Liver (tissue), 9 donors: Measurements from ENCODE around the gene KLHDC2. TPM values are rescaled to one million over a fixed set of nuclear protein-coding genes. Genes with fewer than 3 reads are reported as not detected.

Experiments
- DNase-seq: peaks from one replicate; pipeline ENCODE4 v3.0.0-alpha.2; 2017; ENCODE audit warnings: low spot score
- H3K27ac ChIP-seq, 2 donors: one replicate each; pipeline ENCODE4 v1.7.0; 2013; ENCODE audit warnings: inconsistent platforms in 2 of 2, low read length in 2 of 2, control low read depth in 1 of 2, low read depth in 1 of 2, mild to moderate bottlenecking in 1 of 2
- H3K27me3 ChIP-seq, 4 donors: one replicate each; pipeline versions ENCODE4 v1.6.1 to v1.7.0; 2013; ENCODE audit warnings: low read length in 3 of 4, inconsistent platforms in 1 of 4, mild to moderate bottlenecking in 1 of 4, moderate library complexity in 1 of 4; ENCODE audit not compliant: control insufficient read depth in 4 of 4, insufficient read depth in 4 of 4
- H3K36me3 ChIP-seq, 4 donors: one replicate each; pipeline versions ENCODE4 v1.6.1 to v1.7.0; 2013; ENCODE audit warnings: low read length in 3 of 4, mild to moderate bottlenecking in 3 of 4, low read depth in 1 of 4, moderate library complexity in 1 of 4; ENCODE audit not compliant: control insufficient read depth in 4 of 4, insufficient read depth in 3 of 4
- H3K4me1 ChIP-seq, 4 donors: one replicate each; pipeline versions ENCODE4 v1.6.1 to v1.7.0; 2013; ENCODE audit warnings: low read length in 3 of 4, mild to moderate bottlenecking in 3 of 4, moderate library complexity in 1 of 4; ENCODE audit not compliant: control insufficient read depth in 4 of 4, insufficient read depth in 4 of 4
- H3K4me3 ChIP-seq, 3 donors: one replicate each; pipeline versions ENCODE4 v1.6.1 to v1.7.0; 2013; ENCODE audit warnings: low read length in 3 of 3, control low read depth in 1 of 3, low read depth in 1 of 3, mild to moderate bottlenecking in 1 of 3
- H3K9ac ChIP-seq, 2 donors: one replicate each; pipeline ENCODE4 v1.7.0; 2013; ENCODE audit warnings: low read length in 2 of 2, mild to moderate bottlenecking in 2 of 2, moderate library complexity in 2 of 2, control low read depth in 1 of 2, low read depth in 1 of 2
- H3K9me3 ChIP-seq, 4 donors: one replicate each; pipeline versions ENCODE4 v1.6.1 to v1.7.0; 2013; ENCODE audit warnings: low read length in 3 of 4; ENCODE audit not compliant: control insufficient read depth in 4 of 4
- EGR1 ChIP-seq, 2 donors: IDR thresholded peaks; 2 replicates each; pipeline ENCODE4 v1.6.1; 2016 to 2018; ENCODE audit warnings: antibody characterized with exemption in 2 of 2, low read depth in 2 of 2
- FOXA2 ChIP-seq: IDR thresholded peaks from 2 replicates; pipeline ENCODE4 v1.6.1; 2016; ENCODE audit warnings: antibody characterized with exemption
- GABPA ChIP-seq, 2 donors: IDR thresholded peaks in 1 of 2; conservative IDR thresholded peaks in 1 of 2; 2 replicates each; pipeline ENCODE4 v1.6.1; 2016; ENCODE audit warnings: antibody characterized with exemption in 2 of 2, mild to moderate bottlenecking in 1 of 2, moderate library complexity in 1 of 2
- HNF4G ChIP-seq: IDR thresholded peaks from 2 replicates; pipeline ENCODE4 v1.6.1; 2016; ENCODE audit warnings: antibody characterized with exemption
- JUND ChIP-seq, 2 donors: IDR thresholded peaks; 2 replicates each; pipeline ENCODE4 v1.6.1; 2016; ENCODE audit warnings: antibody characterized with exemption in 2 of 2
- NR2F2 ChIP-seq: IDR thresholded peaks from 2 replicates; pipeline ENCODE4 v1.6.1; 2016; ENCODE audit warnings: antibody characterized with exemption
- RAD21 ChIP-seq, 2 donors: IDR thresholded peaks; 2 replicates each; pipeline ENCODE4 v1.6.1; 2016; ENCODE audit warnings: antibody characterized with exemption in 2 of 2, mild to moderate bottlenecking in 2 of 2
- RXRA ChIP-seq, 2 donors: IDR thresholded peaks; 2 replicates each; pipeline ENCODE4 v1.6.1; 2017 to 2018; ENCODE audit warnings: antibody characterized with exemption in 2 of 2, mild to moderate bottlenecking in 1 of 2
- SP1 ChIP-seq: IDR thresholded peaks from 2 replicates; pipeline ENCODE4 v1.6.1; 2018; ENCODE audit warnings: antibody characterized with exemption, mild to moderate bottlenecking
- TAF1 ChIP-seq: conservative IDR thresholded peaks from 2 replicates; pipeline ENCODE4 v1.6.1; 2016; ENCODE audit warnings: antibody characterized with exemption, mild to moderate bottlenecking
- YY1 ChIP-seq: IDR thresholded peaks from 2 replicates; pipeline ENCODE4 v1.6.1; 2016; ENCODE audit warnings: antibody characterized with exemption, mild to moderate bottlenecking
- WGBS: extraction: QIAGEN DNeasy Blood & Tissue Kit; methylation state at CpG from one replicate; pipeline ENCODE4 v1.1.7; 2013; 5-methylcytosine and 5-hydroxymethylcytosine counted together
- polyA plus RNA-seq, 2 donors: library from polyadenylated mRNA; stranded (reverse) in 1 of 2; unstranded in 1 of 2; fragments of 200-250 nt in 1 of 2; fragments of >200 nt in 1 of 2; fragmentation: Nextera tagmentation in 1 of 2; extraction: Ambion mirVana in 1 of 2; gene quantifications; one replicate each; pipeline versions ENCODE4 v1.2.1 to v1.2.3, GENCODE V29; 2013 to 2015
- total RNA-seq, 2 donors: library from RNA; depleted of rRNA; stranded (reverse); fragments of >200 nt; gene quantifications; one replicate each; pipeline ENCODE4 v1.2.3, GENCODE V29; 2014
- TF ChIP-seq, protein P1 (sequence below): fragments of 150-350 bp; IDR thresholded peaks from 2 replicates; pipeline ENCODE4 v1.5.1; 2017; ENCODE audit warnings: improper control_type of control experiment, low read depth, low read length; ENCODE audit not compliant: missing input control
- TF ChIP-seq, protein P2 (sequence below): IDR thresholded peaks from 2 replicates; pipeline ENCODE4 v1.6.1; 2016; ENCODE audit warnings: antibody characterized with exemption
- TF ChIP-seq, protein P3 (sequence below): IDR thresholded peaks from 2 replicates; pipeline ENCODE4 v1.6.1; 2016; ENCODE audit warnings: antibody characterized with exemption, mild to moderate bottlenecking
- TF ChIP-seq, protein P4 (sequence below): IDR thresholded peaks from 2 replicates; pipeline ENCODE4 v1.6.1; 2016; ENCODE audit warnings: antibody characterized with exemption
- TF ChIP-seq, protein P5 (sequence below): IDR thresholded peaks from 2 replicates; pipeline ENCODE4 v1.6.1; 2016; ENCODE audit warnings: antibody characterized with exemption
- donor health status: healthy.
- donor health status: healthy.
- donor health status: healthy.
- donor health status: healthy.
- donor health status: healthy.

Gene KLHDC2
- total and polyA plus RNA-seq, 4 donors, result 41.1 to 99.0 (median 89.0) TPM

DNA sequence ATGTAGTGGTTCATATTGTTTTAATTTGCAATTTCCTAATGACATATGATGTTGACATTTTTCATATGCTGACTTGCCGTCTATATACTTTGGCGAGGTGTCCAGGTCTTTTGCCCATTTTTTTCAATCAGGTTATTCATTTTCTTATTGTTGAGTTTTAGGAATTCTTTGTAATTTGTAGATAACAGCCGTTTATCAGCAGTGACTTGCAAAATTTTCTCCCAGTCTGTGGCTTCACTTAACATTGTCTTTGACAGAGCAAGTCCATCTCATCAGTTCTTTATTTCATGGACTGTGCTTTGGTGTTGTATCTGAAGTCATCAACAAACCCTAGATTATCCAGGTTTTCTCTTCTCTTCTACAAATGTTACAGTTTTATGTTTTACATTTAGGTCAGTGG, 12.6 kb upstream of the KLHDC2 start:
- TF ChIP-seq, protein P1, sequence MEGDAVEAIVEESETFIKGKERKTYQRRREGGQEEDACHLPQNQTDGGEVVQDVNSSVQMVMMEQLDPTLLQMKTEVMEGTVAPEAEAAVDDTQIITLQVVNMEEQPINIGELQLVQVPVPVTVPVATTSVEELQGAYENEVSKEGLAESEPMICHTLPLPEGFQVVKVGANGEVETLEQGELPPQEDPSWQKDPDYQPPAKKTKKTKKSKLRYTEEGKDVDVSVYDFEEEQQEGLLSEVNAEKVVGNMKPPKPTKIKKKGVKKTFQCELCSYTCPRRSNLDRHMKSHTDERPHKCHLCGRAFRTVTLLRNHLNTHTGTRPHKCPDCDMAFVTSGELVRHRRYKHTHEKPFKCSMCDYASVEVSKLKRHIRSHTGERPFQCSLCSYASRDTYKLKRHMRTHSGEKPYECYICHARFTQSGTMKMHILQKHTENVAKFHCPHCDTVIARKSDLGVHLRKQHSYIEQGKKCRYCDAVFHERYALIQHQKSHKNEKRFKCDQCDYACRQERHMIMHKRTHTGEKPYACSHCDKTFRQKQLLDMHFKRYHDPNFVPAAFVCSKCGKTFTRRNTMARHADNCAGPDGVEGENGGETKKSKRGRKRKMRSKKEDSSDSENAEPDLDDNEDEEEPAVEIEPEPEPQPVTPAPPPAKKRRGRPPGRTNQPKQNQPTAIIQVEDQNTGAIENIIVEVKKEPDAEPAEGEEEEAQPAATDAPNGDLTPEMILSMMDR, result no peak
- TF ChIP-seq FOXA2, result no peak
- TF ChIP-seq RXRA (IDR thresholded peaks at IDR 0.05), result no peak
- no peak for TF ChIP-seq RAD21 (IDR thresholded peaks at IDR 0.05)
- TF ChIP-seq, protein P2, sequence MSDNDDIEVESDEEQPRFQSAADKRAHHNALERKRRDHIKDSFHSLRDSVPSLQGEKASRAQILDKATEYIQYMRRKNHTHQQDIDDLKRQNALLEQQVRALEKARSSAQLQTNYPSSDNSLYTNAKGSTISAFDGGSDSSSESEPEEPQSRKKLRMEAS, result no peak
- no peak for TF ChIP-seq HNF4G
- no peak for TF ChIP-seq JUND (IDR thresholded peaks at IDR 0.05)
- TF ChIP-seq, protein P3, sequence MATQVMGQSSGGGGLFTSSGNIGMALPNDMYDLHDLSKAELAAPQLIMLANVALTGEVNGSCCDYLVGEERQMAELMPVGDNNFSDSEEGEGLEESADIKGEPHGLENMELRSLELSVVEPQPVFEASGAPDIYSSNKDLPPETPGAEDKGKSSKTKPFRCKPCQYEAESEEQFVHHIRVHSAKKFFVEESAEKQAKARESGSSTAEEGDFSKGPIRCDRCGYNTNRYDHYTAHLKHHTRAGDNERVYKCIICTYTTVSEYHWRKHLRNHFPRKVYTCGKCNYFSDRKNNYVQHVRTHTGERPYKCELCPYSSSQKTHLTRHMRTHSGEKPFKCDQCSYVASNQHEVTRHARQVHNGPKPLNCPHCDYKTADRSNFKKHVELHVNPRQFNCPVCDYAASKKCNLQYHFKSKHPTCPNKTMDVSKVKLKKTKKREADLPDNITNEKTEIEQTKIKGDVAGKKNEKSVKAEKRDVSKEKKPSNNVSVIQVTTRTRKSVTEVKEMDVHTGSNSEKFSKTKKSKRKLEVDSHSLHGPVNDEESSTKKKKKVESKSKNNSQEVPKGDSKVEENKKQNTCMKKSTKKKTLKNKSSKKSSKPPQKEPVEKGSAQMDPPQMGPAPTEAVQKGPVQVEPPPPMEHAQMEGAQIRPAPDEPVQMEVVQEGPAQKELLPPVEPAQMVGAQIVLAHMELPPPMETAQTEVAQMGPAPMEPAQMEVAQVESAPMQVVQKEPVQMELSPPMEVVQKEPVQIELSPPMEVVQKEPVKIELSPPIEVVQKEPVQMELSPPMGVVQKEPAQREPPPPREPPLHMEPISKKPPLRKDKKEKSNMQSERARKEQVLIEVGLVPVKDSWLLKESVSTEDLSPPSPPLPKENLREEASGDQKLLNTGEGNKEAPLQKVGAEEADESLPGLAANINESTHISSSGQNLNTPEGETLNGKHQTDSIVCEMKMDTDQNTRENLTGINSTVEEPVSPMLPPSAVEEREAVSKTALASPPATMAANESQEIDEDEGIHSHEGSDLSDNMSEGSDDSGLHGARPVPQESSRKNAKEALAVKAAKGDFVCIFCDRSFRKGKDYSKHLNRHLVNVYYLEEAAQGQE, result no peak
- no peak for TF ChIP-seq NR2F2
- Histone ChIP-seq H3K9me3 (no peaks in the 10 kb centered on the region), H3K9ac (no peak overlapping the region), H3K4me1 (no peaks in the 10 kb centered on the region), H3K36me3 (no peaks in the 10 kb centered on the region), H3K4me3 (no peak overlapping the region), H3K27me3 (no peaks in the 10 kb centered on the region), H3K27ac (no peak overlapping the region)
- 85% methylated on average over 3 of the region's 3 CpGs for whole genome bisulfite sequencing
- DNase-seq, result no peak

DNA sequence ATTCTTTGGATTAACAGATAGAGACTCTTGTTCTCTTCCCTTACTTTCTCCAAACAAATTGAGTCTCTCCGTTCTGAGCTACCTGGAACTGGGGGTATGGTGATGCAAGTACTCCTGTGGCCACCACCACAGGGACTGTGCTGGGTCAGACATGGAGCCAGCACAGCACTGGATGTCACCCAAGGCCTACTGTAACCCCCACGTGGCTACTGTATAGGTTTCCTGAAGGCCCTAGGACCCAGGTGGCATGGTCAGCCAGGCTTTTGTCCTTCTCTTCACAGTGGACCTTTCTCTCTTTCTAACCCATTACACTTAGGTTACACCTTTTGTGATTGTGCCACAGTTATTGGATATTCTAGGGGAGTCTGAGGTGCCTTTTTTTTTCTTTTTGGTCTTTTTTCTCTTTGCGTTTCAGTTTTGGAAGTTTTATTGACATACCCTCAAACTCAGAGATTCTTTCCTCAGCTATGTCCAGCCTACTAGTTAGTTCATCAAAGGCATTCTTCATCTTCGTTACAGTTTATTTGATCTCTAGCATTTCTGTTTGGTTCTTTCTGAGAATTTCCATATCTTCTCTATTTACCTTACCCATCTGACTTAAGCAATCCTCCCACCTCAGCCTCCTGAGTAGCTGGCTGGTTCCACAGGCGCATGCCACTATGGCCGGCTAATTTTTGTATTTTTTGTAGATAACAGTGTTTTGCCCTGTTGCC, 6.0 kb upstream of the KLHDC2 start:
- no peak for DNase-seq
- H3K27ac ChIP-seq, result no peak overlapping the region
- no peak overlapping the region for H3K4me3 ChIP-seq
- peaks cover 2 to 4% (median 3%) of the 10 kb centered on the region in 4 donors for H3K4me1 ChIP-seq
- 87% methylated on average over 6 of the region's 6 CpGs for WGBS
- H3K9ac ChIP-seq, result no peak overlapping the region
- TF ChIP-seq FOXA2, result no peak
- TF ChIP-seq, protein P1, result no peak
- TF ChIP-seq, protein P3, result no peak
- no peak for TF ChIP-seq RAD21 (IDR thresholded peaks at IDR 0.05)
- no peak for TF ChIP-seq HNF4G
- TF ChIP-seq YY1, result no peak
- TF ChIP-seq, protein P4, sequence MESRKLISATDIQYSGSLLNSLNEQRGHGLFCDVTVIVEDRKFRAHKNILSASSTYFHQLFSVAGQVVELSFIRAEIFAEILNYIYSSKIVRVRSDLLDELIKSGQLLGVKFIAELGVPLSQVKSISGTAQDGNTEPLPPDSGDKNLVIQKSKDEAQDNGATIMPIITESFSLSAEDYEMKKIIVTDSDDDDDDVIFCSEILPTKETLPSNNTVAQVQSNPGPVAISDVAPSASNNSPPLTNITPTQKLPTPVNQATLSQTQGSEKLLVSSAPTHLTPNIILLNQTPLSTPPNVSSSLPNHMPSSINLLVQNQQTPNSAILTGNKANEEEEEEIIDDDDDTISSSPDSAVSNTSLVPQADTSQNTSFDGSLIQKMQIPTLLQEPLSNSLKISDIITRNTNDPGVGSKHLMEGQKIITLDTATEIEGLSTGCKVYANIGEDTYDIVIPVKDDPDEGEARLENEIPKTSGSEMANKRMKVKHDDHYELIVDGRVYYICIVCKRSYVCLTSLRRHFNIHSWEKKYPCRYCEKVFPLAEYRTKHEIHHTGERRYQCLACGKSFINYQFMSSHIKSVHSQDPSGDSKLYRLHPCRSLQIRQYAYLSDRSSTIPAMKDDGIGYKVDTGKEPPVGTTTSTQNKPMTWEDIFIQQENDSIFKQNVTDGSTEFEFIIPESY, result no peak
- TF ChIP-seq GABPA (IDR thresholded peaks at IDR 0.05 in 1 of 2, conservative IDR thresholded peaks at IDR 0.05 in 1 of 2), result no peak
- no peak for TF ChIP-seq JUND (IDR thresholded peaks at IDR 0.05)
- TF ChIP-seq, protein P2, result no peak
- no peak for TF ChIP-seq RXRA (IDR thresholded peaks at IDR 0.05)
- TF ChIP-seq TAF1, result no peak
- TF ChIP-seq EGR1 (IDR thresholded peaks at IDR 0.05; ENCODE audit: low read depth in 2 of 2), result no peak
- TF ChIP-seq, protein P5, sequence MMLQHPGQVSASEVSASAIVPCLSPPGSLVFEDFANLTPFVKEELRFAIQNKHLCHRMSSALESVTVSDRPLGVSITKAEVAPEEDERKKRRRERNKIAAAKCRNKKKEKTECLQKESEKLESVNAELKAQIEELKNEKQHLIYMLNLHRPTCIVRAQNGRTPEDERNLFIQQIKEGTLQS, result no peak
- TF ChIP-seq NR2F2, result no peak
- no peak for TF ChIP-seq SP1
- H3K9me3 ChIP-seq, result no peaks in the 10 kb centered on the region
- no peaks in the 10 kb centered on the region for H3K27me3 ChIP-seq
- no peaks in the 10 kb centered on the region for H3K36me3 ChIP-seq
